Measurements from ENCODE around the gene PROX1.

Gene PROX1

GRCh38 chr1:214012418-214012817 lies 24.6 kb downstream of the PROX1 start:
- Mint-ChIP-seq H3K27ac (no peak overlapping the region), H3K36me3 (ENCODE audit: low read depth) (no peaks in the 10 kb centered on the region), H3K9me3 (no peaks in the 10 kb centered on the region), H3K27me3 (no peaks in the 10 kb centered on the region), H3K4me3 (no peak overlapping the region), H3K4me1 (ENCODE audit: low read depth) (no peaks in the 10 kb centered on the region)
- intact Hi-C loops (cut with micrococcal nuclease): no loop called here

GRCh38 chr1:214013614-214014377 lies 26.0 kb downstream of the PROX1 start:
- intact Hi-C loops (cut with micrococcal nuclease): no loop called here
- Mint-ChIP-seq H3K27me3 (no peaks in the 10 kb centered on the region), H3K4me3 (no peak overlapping the region)

GRCh38 chr1:214014730-214015129 lies 27.0 kb downstream of the PROX1 start:
- Mint-ChIP-seq H3K4me3 (no peak overlapping the region), H3K27ac (no peak overlapping the region), H3K9me3 (no peaks in the 10 kb centered on the region), H3K4me1 (ENCODE audit: low read depth) (no peaks in the 10 kb centered on the region), H3K36me3 (ENCODE audit: low read depth) (no peaks in the 10 kb centered on the region), H3K27me3 (no peaks in the 10 kb centered on the region)
- intact Hi-C loops (cut with micrococcal nuclease): no loop called here

More at GRCh38 chr1:214013614-214014377, 26.0 kb downstream of the PROX1 start:
- Mint-ChIP-seq H3K36me3 (ENCODE audit: low read depth) (no peaks in the 10 kb centered on the region), H3K27ac (no peak overlapping the region), H3K9me3 (no peaks in the 10 kb centered on the region), H3K4me1 (ENCODE audit: low read depth) (no peaks in the 10 kb centered on the region)

GRCh38 chr1:214017191-214017982 lies 29.6 kb downstream of the PROX1 start:
- Mint-ChIP-seq H3K36me3 (ENCODE audit: low read depth) (no peaks in the 10 kb centered on the region), H3K4me1 (ENCODE audit: low read depth) (no peaks in the 10 kb centered on the region), H3K27me3 (no peaks in the 10 kb centered on the region), H3K9me3 (no peaks in the 10 kb centered on the region), H3K4me3 (no peak overlapping the region), H3K27ac (no peak overlapping the region)
- intact Hi-C loops (cut with micrococcal nuclease): no loop called here

- no peak overlapping the region for H3K4me3 Mint-ChIP-seq
- H3K27me3 Mint-ChIP-seq: no peaks in the 10 kb centered on the region
- no peaks in the 10 kb centered on the region for H3K4me1 Mint-ChIP-seq (ENCODE audit: low read depth)
- no peak overlapping the region for H3K27ac Mint-ChIP-seq
- no peaks in the 10 kb centered on the region for H3K36me3 Mint-ChIP-seq (ENCODE audit: low read depth)
- intact Hi-C loops (cut with micrococcal nuclease): no loop called here
- H3K9me3 Mint-ChIP-seq: no peaks in the 10 kb centered on the region
These were observed 30.9 kb downstream of the PROX1 start for GRCh38 chr1:214018386-214019268.

- no peaks in the 10 kb centered on the region for H3K9me3 Mint-ChIP-seq
- no peaks in the 10 kb centered on the region for H3K4me1 Mint-ChIP-seq (ENCODE audit: low read depth)
- no peak overlapping the region for H3K4me3 Mint-ChIP-seq
- H3K27ac Mint-ChIP-seq: no peak overlapping the region
- no peaks in the 10 kb centered on the region for H3K27me3 Mint-ChIP-seq
- intact Hi-C loops (cut with micrococcal nuclease): no loop called here
- no peaks in the 10 kb centered on the region for H3K36me3 Mint-ChIP-seq (ENCODE audit: low read depth)
These were observed 31.7 kb downstream of the PROX1 start for GRCh38 chr1:214019499-214019898.

GRCh38 chr1:214021321-214021720 lies 33.5 kb downstream of the PROX1 start:
- Mint-ChIP-seq H3K27me3 (no peaks in the 10 kb centered on the region), H3K36me3 (ENCODE audit: low read depth) (no peaks in the 10 kb centered on the region), H3K4me1 (ENCODE audit: low read depth) (no peaks in the 10 kb centered on the region), H3K4me3 (no peak overlapping the region), H3K9me3 (no peaks in the 10 kb centered on the region), H3K27ac (no peak overlapping the region)
- intact Hi-C loops (cut with micrococcal nuclease): no loop called here

GRCh38 chr1:214022229-214022791 lies 34.5 kb downstream of the PROX1 start:
- intact Hi-C loops (cut with micrococcal nuclease): no loop called here
- Mint-ChIP-seq H3K36me3 (ENCODE audit: low read depth) (no peaks in the 10 kb centered on the region), H3K4me3 (no peak overlapping the region), H3K27ac (no peak overlapping the region), H3K4me1 (ENCODE audit: low read depth) (no peaks in the 10 kb centered on the region), H3K9me3 (no peaks in the 10 kb centered on the region), H3K27me3 (peaks cover 2% of the 10 kb centered on the region)

GRCh38 chr1:214022810-214023425 lies 35.1 kb downstream of the PROX1 start:
- H3K4me1 Mint-ChIP-seq (ENCODE audit: low read depth): no peaks in the 10 kb centered on the region
- H3K27ac Mint-ChIP-seq: no peak overlapping the region
- no peaks in the 10 kb centered on the region for H3K36me3 Mint-ChIP-seq (ENCODE audit: low read depth)
- intact Hi-C loops (cut with micrococcal nuclease): no loop called here
- H3K27me3 Mint-ChIP-seq: peaks cover 2% of the 10 kb centered on the region
- no peaks in the 10 kb centered on the region for H3K9me3 Mint-ChIP-seq
- no peak overlapping the region for H3K4me3 Mint-ChIP-seq

GRCh38 chr1:214026985-214027384 lies 39.2 kb downstream of the PROX1 start:
- no peaks in the 10 kb centered on the region for H3K36me3 Mint-ChIP-seq (ENCODE audit: low read depth)
- H3K27ac Mint-ChIP-seq: no peak overlapping the region
- H3K9me3 Mint-ChIP-seq: no peaks in the 10 kb centered on the region
- H3K4me1 Mint-ChIP-seq (ENCODE audit: low read depth): no peaks in the 10 kb centered on the region
- intact Hi-C loops (cut with micrococcal nuclease): no loop called here
- no peak overlapping the region for H3K4me3 Mint-ChIP-seq
- peaks cover 2% of the 10 kb centered on the region for H3K27me3 Mint-ChIP-seq

- no peaks in the 10 kb centered on the region for H3K4me1 Mint-ChIP-seq (ENCODE audit: low read depth)
- intact Hi-C loops (cut with micrococcal nuclease): no loop called here
- no peak overlapping the region for H3K27ac Mint-ChIP-seq
- H3K4me3 Mint-ChIP-seq: no peak overlapping the region
- H3K9me3 Mint-ChIP-seq: no peaks in the 10 kb centered on the region
- H3K27me3 Mint-ChIP-seq: peaks cover 2% of the 10 kb centered on the region
- no peaks in the 10 kb centered on the region for H3K36me3 Mint-ChIP-seq (ENCODE audit: low read depth)
These were observed 39.7 kb downstream of the PROX1 start for GRCh38 chr1:214027498-214027897.

- Mint-ChIP-seq H3K36me3 (ENCODE audit: low read depth) (no peaks in the 10 kb centered on the region), H3K27me3 (peaks cover 3% of the 10 kb centered on the region), H3K27ac (no peak overlapping the region), H3K4me3 (no peak overlapping the region), H3K9me3 (no peaks in the 10 kb centered on the region), H3K4me1 (ENCODE audit: low read depth) (no peaks in the 10 kb centered on the region)
- intact Hi-C loops (cut with micrococcal nuclease): no loop called here
These were observed 40.3 kb downstream of the PROX1 start for GRCh38 chr1:214028095-214028494.

GRCh38 chr1:214028649-214029406 lies 41.1 kb downstream of the PROX1 start:
- intact Hi-C loops (cut with micrococcal nuclease): no loop called here
- H3K36me3 Mint-ChIP-seq (ENCODE audit: low read depth): no peaks in the 10 kb centered on the region
- no peaks in the 10 kb centered on the region for H3K9me3 Mint-ChIP-seq
- no peak overlapping the region for H3K4me3 Mint-ChIP-seq
- no peak overlapping the region for H3K27ac Mint-ChIP-seq
- H3K27me3 Mint-ChIP-seq: peaks cover 3% of the 10 kb centered on the region
- H3K4me1 Mint-ChIP-seq (ENCODE audit: low read depth): no peaks in the 10 kb centered on the region

All from dendritic cell treated with granulocyte-macrophage colony-stimulating factor and Interleukin-4, amounts not matched to agents 40 ng/mL and 50 ng/mL, for 4 days (primary cell).